HG03558 (cell line): ENCODE measurements around the gene SRBD1.

Experiments
- ATAC-seq: cut with Tn5 transposase; IDR thresholded peaks from one replicate; pipeline ENCODE4 v1.9.1; 2021; ENCODE audit warnings: moderate number of reproducible peaks; ENCODE audit not compliant: unreplicated experiment; ENCODE audit errors: extremely low read depth

The SRBD1 gene

GRCh38 chr2:45567288-45567963, 43.6 kb downstream of the SRBD1 start:
- no peak for ATAC-seq

- no peak for ATAC-seq
Measured at GRCh38 chr2:45559436-45559835, 51.6 kb downstream of the SRBD1 start.

- ATAC-seq: no peak
Measured at GRCh38 chr2:45554742-45555140, 56.3 kb downstream of the SRBD1 start.

GRCh38 chr2:45554073-45554741, 56.9 kb downstream of the SRBD1 start:
- ATAC-seq: no peak

- no peak for ATAC-seq
Measured at GRCh38 chr2:45551862-45552261, 59.2 kb downstream of the SRBD1 start.

- no peak for ATAC-seq
Measured at GRCh38 chr2:45545943-45546342, 65.1 kb downstream of the SRBD1 start.

GRCh38 chr2:45543257-45543656, 67.8 kb downstream of the SRBD1 start:
- ATAC-seq: no peak

GRCh38 chr2:45542013-45542412, 69.1 kb downstream of the SRBD1 start:
- no peak for ATAC-seq

- no peak for ATAC-seq
Measured at GRCh38 chr2:45541450-45541849, 69.6 kb downstream of the SRBD1 start.

- ATAC-seq: no peak
Measured at GRCh38 chr2:45540942-45541341, 70.1 kb downstream of the SRBD1 start.

- ATAC-seq: no peak
Measured at GRCh38 chr2:45533771-45534170, 77.3 kb downstream of the SRBD1 start.

GRCh38 chr2:45532181-45532580, 78.9 kb downstream of the SRBD1 start:
- no peak for ATAC-seq

GRCh38 chr2:45524016-45524415, 87.1 kb downstream of the SRBD1 start:
- no peak for ATAC-seq

GRCh38 chr2:45518546-45518945, 92.5 kb downstream of the SRBD1 start:
- no peak for ATAC-seq

- ATAC-seq: no peak
Measured at GRCh38 chr2:45510701-45511420, 100.2 kb downstream of the SRBD1 start.

- ATAC-seq: no peak
Measured at GRCh38 chr2:45506756-45507155, 104.3 kb downstream of the SRBD1 start.

- no peak for ATAC-seq
Measured at GRCh38 chr2:45505138-45505537, 105.9 kb downstream of the SRBD1 start.

- no peak for ATAC-seq
Measured at GRCh38 chr2:45498661-45499550, 112.2 kb downstream of the SRBD1 start.

- ATAC-seq: no peak
Measured at GRCh38 chr2:45497355-45497754, 113.7 kb downstream of the SRBD1 start.

GRCh38 chr2:45496869-45497268, 114.2 kb downstream of the SRBD1 start:
- no peak for ATAC-seq

- ATAC-seq: no peak
Measured at GRCh38 chr2:45494978-45495293, 116.1 kb downstream of the SRBD1 start.
